ENCODE measurements around the gene OR4N2.

DNA sequence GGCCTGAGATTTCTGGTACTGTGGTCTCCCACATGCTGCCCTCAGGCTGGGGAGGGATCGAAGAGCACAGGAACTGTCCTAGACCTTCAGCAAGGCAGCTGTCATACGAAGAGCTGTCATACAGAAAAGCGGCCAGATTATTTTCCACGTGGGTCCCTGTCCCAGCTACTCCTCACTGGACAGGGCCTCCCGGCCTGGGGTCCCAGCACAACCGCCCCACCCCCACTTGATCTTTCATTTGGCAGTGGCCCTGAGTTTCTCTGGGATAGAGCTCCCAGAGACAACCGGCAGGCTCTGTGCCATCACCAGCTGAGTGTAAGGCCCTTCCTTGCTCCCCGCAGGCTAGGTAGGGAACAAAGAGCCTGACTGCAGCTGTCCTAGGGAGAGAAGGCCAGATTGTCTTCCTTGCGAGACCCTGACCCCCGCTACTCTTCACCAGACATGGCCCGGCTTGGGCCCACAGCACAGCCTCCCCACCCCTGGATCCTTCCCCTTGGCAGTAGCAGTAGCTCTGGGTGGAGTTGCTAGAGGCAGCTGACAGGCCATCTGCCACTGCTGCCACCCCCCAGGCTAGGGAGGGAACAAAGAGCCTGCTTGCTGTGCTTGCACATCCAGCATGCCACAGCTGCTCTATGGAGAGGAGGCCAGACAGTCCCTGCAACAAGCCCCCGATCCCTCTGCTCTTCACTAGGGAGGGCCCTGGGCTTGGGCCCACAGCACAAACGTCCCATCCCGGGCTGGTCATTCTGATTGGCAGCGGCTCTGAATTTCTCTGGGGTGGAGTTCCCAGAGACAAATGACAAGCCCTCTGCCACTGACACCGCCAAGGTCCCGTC lies 3.1 kb upstream of the OR4N2 start:
- TF ChIP-seq POLR2AphosphoS5 (IDR thresholded peaks at IDR 0.05; ENCODE audit: low read depth, low read length) (no peak), TAF1 (IDR thresholded peaks at IDR 0.05; ENCODE audit: borderline replicate concordance, insufficient read depth, low read length) (no peak), REST (IDR thresholded peaks at IDR 0.05; ENCODE audit: insufficient read depth in 1 of 2, low read depth in 2 of 2, low read length in 2 of 2) (no peak)
